ENCODE results near the gene GPLD1.

- TF ChIP-seq CTCF (IDR thresholded peaks at IDR 0.05), result no peak
- TF ChIP-seq POLR2A (IDR thresholded peaks at IDR 0.05), result no peak
Observed at GRCh38 chr6:24429146-24429545, 60.2 kb downstream of the GPLD1 start.
